Astrocyte (in vitro differentiated cells and primary cell): Measurements from ENCODE around the gene NXN. TPM values are rescaled to one million over a fixed set of nuclear protein-coding genes. Genes with fewer than 3 reads are reported as not detected.

ENCODE experiments used
- DNase-seq: peaks from one replicate; pipeline ENCODE4 v3.0.0-alpha.2; 2010; ENCODE audit warnings: low read depth
- FAIRE-seq: peaks from 2 replicates; lab custom pipeline; 2011; peaks lifted over from hg19 to GRCh38; lab: Jason Lieb, UNC
- H2AFZ ChIP-seq: 2 replicates; pipeline ENCODE4 v1.6.0; 2012; ENCODE audit warnings: low read depth, low read length, inconsistent platforms
- H3K27ac ChIP-seq: 2 replicates; pipeline ENCODE4 v1.5.1; 2011; ENCODE audit warnings: low read depth, low read length, inconsistent platforms
- H3K27me3 ChIP-seq: 2 replicates; pipeline ENCODE4 v1.6.0; 2011; ENCODE audit warnings: low read length, inconsistent platforms; ENCODE audit not compliant: insufficient read depth
- H3K36me3 ChIP-seq: 2 replicates; pipeline ENCODE4 v1.5.1; 2011; ENCODE audit warnings: low read length, inconsistent platforms; ENCODE audit not compliant: insufficient read depth
- H3K4me1 ChIP-seq: 2 replicates; pipeline ENCODE4 v1.5.1; 2011; ENCODE audit warnings: low read length, inconsistent platforms; ENCODE audit not compliant: insufficient read depth
- H3K4me2 ChIP-seq: 2 replicates; pipeline ENCODE4 v1.6.0; 2012; ENCODE audit warnings: low read length, inconsistent platforms
- H3K4me3 ChIP-seq: 2 replicates; pipeline ENCODE4 v1.5.1; 2011; ENCODE audit warnings: low read depth, mild to moderate bottlenecking, low read length, inconsistent platforms; ENCODE audit not compliant: insufficient read depth
- H3K79me2 ChIP-seq: 2 replicates; pipeline ENCODE4 v1.6.0; 2012; ENCODE audit warnings: mild to moderate bottlenecking, low read length, inconsistent platforms; ENCODE audit not compliant: insufficient read depth
- H3K9ac ChIP-seq: 2 replicates; pipeline ENCODE4 v1.6.0; 2012; ENCODE audit warnings: mild to moderate bottlenecking, low read length, inconsistent platforms
- H3K9me3 ChIP-seq: 2 replicates; pipeline ENCODE4 v1.5.1; 2012; ENCODE audit warnings: low read depth, mild to moderate bottlenecking, low read length, inconsistent platforms; ENCODE audit not compliant: insufficient read depth
- H4K20me1 ChIP-seq: 2 replicates; pipeline ENCODE4 v1.6.0; 2012; ENCODE audit warnings: low read length, inconsistent platforms; ENCODE audit not compliant: insufficient read depth
- H3K27ac Mint-ChIP-seq: one replicate; pipeline ENCODE4 v1.8.0; 2021; ENCODE audit warnings: mild to moderate bottlenecking, mixed read lengths; ENCODE audit not compliant: unreplicated experiment
- H3K27me3 Mint-ChIP-seq: one replicate; pipeline ENCODE4 v1.8.0; 2021; ENCODE audit warnings: low read depth, mixed read lengths; ENCODE audit not compliant: unreplicated experiment
- H3K36me3 Mint-ChIP-seq: one replicate; pipeline ENCODE4 v1.8.0; 2021; ENCODE audit warnings: low read depth, mixed read lengths; ENCODE audit not compliant: unreplicated experiment
- H3K4me1 Mint-ChIP-seq: one replicate; pipeline ENCODE4 v1.8.0; 2021; ENCODE audit warnings: low read depth, mixed read lengths; ENCODE audit not compliant: unreplicated experiment
- H3K4me3 Mint-ChIP-seq: one replicate; pipeline ENCODE4 v1.8.0; 2021; ENCODE audit warnings: mild to moderate bottlenecking, moderate library complexity, mixed read lengths; ENCODE audit not compliant: unreplicated experiment
- H3K9me3 Mint-ChIP-seq: one replicate; pipeline ENCODE4 v1.8.0; 2021; ENCODE audit warnings: mild to moderate bottlenecking, mixed read lengths; ENCODE audit not compliant: unreplicated experiment
- CTCF ChIP-seq: IDR thresholded peaks from 2 replicates; pipeline ENCODE4 v1.5.1; 2011; ENCODE audit warnings: low read depth, mild to moderate bottlenecking, inconsistent platforms, low read length, moderate library complexity; ENCODE audit not compliant: insufficient read depth
- EZH2 ChIP-seq: IDR thresholded peaks from 2 replicates; pipeline ENCODE4 v1.6.1; 2012; ENCODE audit warnings: mild to moderate bottlenecking, low read length, inconsistent platforms; ENCODE audit not compliant: insufficient read depth
- total RNA-seq: library from RNA; stranded (reverse); gene quantifications from 2 replicates; pipeline ENCODE4 v1.2.1, GENCODE V29; 2021

Gene NXN
- total RNA-seq, 1 donor from 2014 or later: 104 TPM

DNA sequence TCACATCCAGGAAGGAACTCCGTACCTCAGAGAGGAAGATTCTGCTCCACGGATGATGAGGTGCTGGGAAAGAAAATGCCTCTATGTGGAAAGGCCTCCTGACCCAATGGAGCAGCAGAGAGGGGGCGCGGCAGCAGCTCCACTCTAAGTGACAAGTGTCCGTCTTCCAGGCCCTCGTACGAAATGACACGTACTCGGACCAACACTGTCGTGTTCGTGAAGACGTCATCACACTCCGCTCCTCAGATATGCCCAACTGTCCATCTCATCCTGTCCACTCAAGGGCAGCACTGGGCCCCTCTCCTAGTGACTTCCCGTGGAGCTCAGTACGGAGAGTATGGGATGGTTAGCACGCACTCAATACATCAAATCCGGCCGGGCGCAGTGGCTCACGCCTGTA lies 165.2 kb downstream of the NXN start:
- FAIRE-seq (no peak), DNase-seq (no peak)
- Mint-ChIP-seq H3K27ac (no peak overlapping the region), H3K36me3 (peaks cover 26% of the 10 kb centered on the region), H3K9me3 (no peaks in the 10 kb centered on the region), H3K4me3 (no peak overlapping the region), H3K27me3 (no peaks in the 10 kb centered on the region), H3K4me1 (peaks cover 2% of the 10 kb centered on the region)
- H3K27ac ChIP-seq: no peak overlapping the region
- H3K9ac ChIP-seq: no peak overlapping the region
- no peaks in the 10 kb centered on the region for H3K9me3 ChIP-seq
- no peaks in the 10 kb centered on the region for H3K4me1 ChIP-seq
- H4K20me1 ChIP-seq: peaks cover 28% of the 10 kb centered on the region
- no peak overlapping the region for H2AFZ ChIP-seq
- H3K4me3 ChIP-seq: no peak overlapping the region
- H3K27me3 ChIP-seq: no peaks in the 10 kb centered on the region
- peaks cover 14% of the 10 kb centered on the region for H3K79me2 ChIP-seq
- no peak overlapping the region for H3K4me2 ChIP-seq
- H3K36me3 ChIP-seq: peaks cover 16% of the 10 kb centered on the region
- TF ChIP-seq CTCF (no peak), EZH2 (no peak)

GRCh38 chr17:812638-813204 lies 166.9 kb downstream of the NXN start:
- Histone ChIP-seq H3K4me1 (no peaks in the 10 kb centered on the region), H4K20me1 (peaks cover 38% of the 10 kb centered on the region), H3K9me3 (no peaks in the 10 kb centered on the region), H2AFZ (no peak overlapping the region), H3K4me3 (no peak overlapping the region), H3K36me3 (peaks cover 16% of the 10 kb centered on the region), H3K27me3 (no peaks in the 10 kb centered on the region), H3K4me2 (no peak overlapping the region), H3K27ac (no peak overlapping the region), H3K79me2 (peaks cover 14% of the 10 kb centered on the region), H3K9ac (no peak overlapping the region)
- no peak overlapping the region for H3K27ac Mint-ChIP-seq
- FAIRE-seq: no peak
- no peaks in the 10 kb centered on the region for H3K9me3 Mint-ChIP-seq
- no peak overlapping the region for H3K4me3 Mint-ChIP-seq
- H3K4me1 Mint-ChIP-seq: peaks cover 2% of the 10 kb centered on the region
- H3K27me3 Mint-ChIP-seq: no peaks in the 10 kb centered on the region
- H3K36me3 Mint-ChIP-seq: peaks cover 22% of the 10 kb centered on the region
- DNase-seq: no peak
- TF ChIP-seq CTCF: no peak
- TF ChIP-seq EZH2: no peak

GRCh38 chr17:811051-811784 lies 168.4 kb downstream of the NXN start:
- Histone ChIP-seq H3K27ac (no peak overlapping the region), H3K36me3 (peaks cover 16% of the 10 kb centered on the region), H3K9me3 (no peaks in the 10 kb centered on the region), H3K79me2 (peaks cover 14% of the 10 kb centered on the region), H3K4me2 (no peak overlapping the region), H4K20me1 (peaks cover 50% of the 10 kb centered on the region), H3K27me3 (no peaks in the 10 kb centered on the region), H2AFZ (no peak overlapping the region), H3K4me3 (no peak overlapping the region), H3K4me1 (no peaks in the 10 kb centered on the region), H3K9ac (no peak overlapping the region)
- FAIRE-seq: no peak
- Mint-ChIP-seq H3K36me3 (peaks cover 21% of the 10 kb centered on the region), H3K27ac (no peak overlapping the region), H3K4me3 (no peak overlapping the region), H3K4me1 (peaks cover 2% of the 10 kb centered on the region), H3K27me3 (no peaks in the 10 kb centered on the region), H3K9me3 (no peaks in the 10 kb centered on the region)
- TF ChIP-seq CTCF: no peak
- no peak for TF ChIP-seq EZH2
- DNase-seq: no peak
